ENCODE results near the gene TDRD9. TPM values are rescaled to one million over a fixed set of nuclear protein-coding genes. Genes with fewer than 3 reads are reported as not detected.

The TDRD9 gene
- total RNA-seq, 1 donor from 2014 or later = 8.5 TPM

DNA sequence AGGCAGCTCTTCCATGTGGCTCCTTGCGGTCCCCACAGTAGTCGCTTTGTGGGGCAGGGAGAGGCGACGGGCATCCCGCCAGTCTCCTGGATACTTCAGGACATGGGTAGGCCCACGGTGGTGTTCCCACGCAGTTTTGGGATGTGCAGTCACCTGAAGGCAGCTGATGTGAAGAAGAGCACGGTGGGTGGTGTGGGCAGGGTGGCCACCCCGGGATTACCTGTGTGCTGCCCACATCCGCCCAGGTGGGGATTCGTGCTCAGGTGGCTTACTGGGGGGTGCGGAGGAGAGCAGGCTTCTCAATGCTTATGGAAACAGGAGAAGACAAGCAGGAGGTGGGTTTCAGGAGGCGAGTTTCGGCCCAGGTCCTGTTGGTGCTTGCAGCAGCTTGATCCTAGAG lies 28.4 kb upstream of the TDRD9 start:
- H3K9me3 ChIP-seq = no peaks in the 10 kb centered on the region
- intact Hi-C loops (cut with DNase I) = no loop called here
- no peaks in the 10 kb centered on the region for H3K4me1 ChIP-seq
- no peaks in the 10 kb centered on the region for H3K27me3 ChIP-seq (ENCODE audit: low read depth)
- TF ChIP-seq, protein P1, sequence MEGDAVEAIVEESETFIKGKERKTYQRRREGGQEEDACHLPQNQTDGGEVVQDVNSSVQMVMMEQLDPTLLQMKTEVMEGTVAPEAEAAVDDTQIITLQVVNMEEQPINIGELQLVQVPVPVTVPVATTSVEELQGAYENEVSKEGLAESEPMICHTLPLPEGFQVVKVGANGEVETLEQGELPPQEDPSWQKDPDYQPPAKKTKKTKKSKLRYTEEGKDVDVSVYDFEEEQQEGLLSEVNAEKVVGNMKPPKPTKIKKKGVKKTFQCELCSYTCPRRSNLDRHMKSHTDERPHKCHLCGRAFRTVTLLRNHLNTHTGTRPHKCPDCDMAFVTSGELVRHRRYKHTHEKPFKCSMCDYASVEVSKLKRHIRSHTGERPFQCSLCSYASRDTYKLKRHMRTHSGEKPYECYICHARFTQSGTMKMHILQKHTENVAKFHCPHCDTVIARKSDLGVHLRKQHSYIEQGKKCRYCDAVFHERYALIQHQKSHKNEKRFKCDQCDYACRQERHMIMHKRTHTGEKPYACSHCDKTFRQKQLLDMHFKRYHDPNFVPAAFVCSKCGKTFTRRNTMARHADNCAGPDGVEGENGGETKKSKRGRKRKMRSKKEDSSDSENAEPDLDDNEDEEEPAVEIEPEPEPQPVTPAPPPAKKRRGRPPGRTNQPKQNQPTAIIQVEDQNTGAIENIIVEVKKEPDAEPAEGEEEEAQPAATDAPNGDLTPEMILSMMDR (IDR thresholded peaks at IDR 0.05) = no peak
- H3K36me3 ChIP-seq = no peaks in the 10 kb centered on the region
- no peak overlapping the region for H3K4me3 ChIP-seq
- no peak overlapping the region for H3K27ac ChIP-seq
- no peak for DNase-seq
- ATAC-seq = no peak

DNA sequence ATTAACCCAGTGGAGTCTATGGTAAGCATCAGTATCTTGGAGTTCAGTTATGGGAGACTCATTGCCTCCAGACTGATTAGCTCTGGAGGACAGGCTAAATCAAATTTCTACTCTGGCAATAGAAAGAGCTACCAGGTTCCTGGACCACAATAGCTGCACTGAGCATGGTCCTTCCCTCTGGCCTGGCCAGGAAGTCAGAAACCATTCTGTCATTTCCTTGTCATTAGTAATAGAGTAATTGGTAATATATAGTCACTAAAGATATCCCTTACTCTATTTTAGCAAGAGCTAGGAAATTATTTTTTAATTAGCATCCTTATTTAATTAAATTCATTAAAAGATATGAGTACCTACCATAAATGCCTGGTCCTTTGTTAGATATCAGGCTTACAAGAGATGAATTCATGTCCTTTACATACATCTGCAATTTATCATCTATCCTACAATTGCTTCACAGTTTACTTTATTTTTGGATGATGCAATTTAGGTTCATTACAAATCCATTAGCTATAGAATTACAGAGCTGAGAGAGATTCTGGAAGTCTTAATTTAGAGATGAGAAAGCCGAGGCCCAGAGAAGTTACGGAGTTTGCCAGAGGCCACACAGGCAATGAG lies 23.7 kb upstream of the TDRD9 start:
- H3K36me3 ChIP-seq = no peaks in the 10 kb centered on the region
- no peaks in the 10 kb centered on the region for H3K27me3 ChIP-seq (ENCODE audit: low read depth)
- TF ChIP-seq, protein P1 (IDR thresholded peaks at IDR 0.05) = no peak
- peaks cover 2% of the 10 kb centered on the region for H3K4me1 ChIP-seq
- DNase-seq (no peak), ATAC-seq (no peak)
- H3K9me3 ChIP-seq = no peaks in the 10 kb centered on the region
- no peak overlapping the region for H3K4me3 ChIP-seq
- H3K27ac ChIP-seq = no peak overlapping the region
- intact Hi-C loops (cut with DNase I) = no loop called here

DNA sequence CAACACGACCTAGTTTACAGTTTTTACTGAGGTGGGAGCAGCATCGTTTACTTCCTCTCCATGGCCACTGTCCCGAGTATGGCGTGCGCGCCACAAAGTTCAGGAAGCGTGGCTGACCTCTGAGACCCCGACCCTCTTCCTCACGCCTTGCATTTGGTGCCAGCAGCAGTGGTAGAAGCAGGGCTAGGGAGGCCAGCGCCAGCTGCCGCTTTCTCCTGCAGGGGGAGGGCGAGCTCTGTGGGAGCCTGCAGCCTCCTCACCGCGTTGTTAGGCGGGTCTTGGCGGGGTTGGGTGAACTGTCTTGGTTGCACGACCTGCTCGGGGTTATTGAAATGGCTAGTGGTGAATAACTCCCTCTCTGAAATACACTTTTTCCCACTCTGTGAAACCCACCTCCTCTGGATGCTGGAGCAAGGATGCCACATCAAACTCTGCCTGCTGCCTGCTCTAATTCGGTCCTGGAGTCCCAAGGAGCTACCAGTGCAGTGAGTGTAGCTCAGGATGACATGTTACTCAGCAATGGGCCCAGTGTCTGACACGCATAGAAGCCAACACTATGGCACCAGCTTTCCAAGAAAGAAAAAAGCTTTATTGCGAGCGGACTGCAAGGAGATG lies 22.3 kb upstream of the TDRD9 start:
- DNase-seq (peak; percentile 36), ATAC-seq (no peak)
- no peaks in the 10 kb centered on the region for H3K9me3 ChIP-seq
- peaks cover under 1% of the 10 kb centered on the region for H3K36me3 ChIP-seq
- H3K27ac ChIP-seq = no peak overlapping the region
- intact Hi-C loops (cut with DNase I) = no loop called here
- no peak overlapping the region for H3K4me3 ChIP-seq
- H3K27me3 ChIP-seq (ENCODE audit: low read depth) = no peaks in the 10 kb centered on the region
- TF ChIP-seq, protein P1 (IDR thresholded peaks at IDR 0.05) = no peak
- peaks cover 12% of the 10 kb centered on the region for H3K4me1 ChIP-seq

DNA sequence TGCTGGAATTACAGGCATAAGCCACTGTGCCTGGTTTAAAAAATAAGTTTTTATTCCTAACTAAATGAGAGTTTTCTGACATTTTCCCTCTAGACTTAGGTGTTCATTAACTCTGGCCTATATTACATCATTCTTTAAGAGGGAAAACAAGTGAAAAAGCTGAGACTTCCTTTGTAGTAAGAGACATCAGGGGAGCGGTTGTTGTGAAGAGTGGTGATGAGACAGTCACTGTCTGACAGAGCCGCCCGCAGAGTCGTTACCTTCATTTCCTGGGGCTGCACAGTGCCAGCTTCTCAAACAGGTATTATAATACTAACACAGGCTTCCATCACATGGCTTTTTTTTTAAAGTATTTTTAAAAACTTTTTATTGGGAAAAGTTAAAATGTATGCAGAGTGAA lies 19.7 kb upstream of the TDRD9 start:
- DNase-seq = no peak
- H3K4me1 ChIP-seq = peaks cover 12% of the 10 kb centered on the region
- no peaks in the 10 kb centered on the region for H3K27me3 ChIP-seq (ENCODE audit: low read depth)
- no peaks in the 10 kb centered on the region for H3K9me3 ChIP-seq
- H3K27ac ChIP-seq = no peak overlapping the region
- intact Hi-C loops (cut with DNase I) = no loop called here
- TF ChIP-seq, protein P1 (IDR thresholded peaks at IDR 0.05) = no peak
- peaks cover 26% of the 10 kb centered on the region for H3K36me3 ChIP-seq
- no peak overlapping the region for H3K4me3 ChIP-seq
- ATAC-seq = no peak

DNA sequence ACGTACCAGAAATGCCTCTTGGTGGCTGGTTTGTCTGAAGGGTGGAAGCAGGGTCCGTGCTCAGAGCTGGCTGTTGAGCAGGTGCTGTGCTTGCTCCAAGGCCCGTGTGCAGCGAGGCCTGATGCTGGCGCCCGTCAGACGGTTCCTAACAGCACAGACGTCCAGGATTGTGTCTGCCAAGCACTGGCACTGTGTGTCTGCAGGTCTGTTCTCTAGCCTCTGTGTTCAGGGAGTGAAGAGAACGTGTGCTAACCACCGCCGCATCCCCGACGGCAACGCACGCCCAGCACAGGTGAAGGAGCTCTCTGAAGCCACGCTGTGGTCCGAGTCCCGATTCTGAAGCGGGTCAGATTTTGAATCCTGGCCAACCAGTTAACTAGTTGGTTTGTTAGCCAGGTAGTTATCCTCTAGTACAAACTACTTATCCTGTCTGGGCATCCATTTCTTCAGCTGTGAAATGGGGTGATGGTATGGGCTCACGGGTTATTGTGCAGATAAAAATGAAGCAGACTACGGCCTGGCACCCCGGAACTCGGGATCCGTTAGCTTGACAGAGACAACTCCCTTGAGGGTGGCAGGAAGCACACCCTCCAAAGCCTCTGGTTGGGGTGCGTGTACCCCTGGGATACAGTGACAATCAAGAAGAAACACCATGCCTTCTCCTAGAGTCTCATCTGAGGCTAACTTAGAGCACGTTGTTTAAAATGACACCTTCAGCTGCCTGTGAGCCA lies 18.6 kb upstream of the TDRD9 start:
- peak; percentile 41 for DNase-seq
- H3K4me1 ChIP-seq = peaks cover 12% of the 10 kb centered on the region
- TF ChIP-seq, protein P1 (IDR thresholded peaks at IDR 0.05) = no peak

More for the DNA sequence above, 18.6 kb upstream of the TDRD9 start:
- Histone ChIP-seq H3K9me3 (no peaks in the 10 kb centered on the region), H3K27me3 (ENCODE audit: low read depth) (no peaks in the 10 kb centered on the region), H3K36me3 (peaks cover 38% of the 10 kb centered on the region), H3K4me3 (peak overlapping the region; percentile 18), H3K27ac (no peak overlapping the region)
- ATAC-seq = no peak
- intact Hi-C loops (cut with DNase I) = no loop called here
